Measurements from ENCODE around the gene MTERF2. TPM values are rescaled to one million over a fixed set of nuclear protein-coding genes. Genes with fewer than 3 reads are reported as not detected.
A peak's percentile ranks its signal among the peaks of the same experiment; 100 is the strongest.
"Not testable (repeated sequence)": the region's sequence is repeated elsewhere in the genome, so short reads cannot be mapped to it uniquely, and the experiment has no call there.

MTERF2 gene
- total RNA-seq, 1 experiment from 2014 or later, result 10.9 TPM

- TF ChIP-seq POLR2AphosphoS5 (IDR thresholded peaks at IDR 0.05; ENCODE audit: low read depth, low read length), result no peak
- TF ChIP-seq, protein P1, sequence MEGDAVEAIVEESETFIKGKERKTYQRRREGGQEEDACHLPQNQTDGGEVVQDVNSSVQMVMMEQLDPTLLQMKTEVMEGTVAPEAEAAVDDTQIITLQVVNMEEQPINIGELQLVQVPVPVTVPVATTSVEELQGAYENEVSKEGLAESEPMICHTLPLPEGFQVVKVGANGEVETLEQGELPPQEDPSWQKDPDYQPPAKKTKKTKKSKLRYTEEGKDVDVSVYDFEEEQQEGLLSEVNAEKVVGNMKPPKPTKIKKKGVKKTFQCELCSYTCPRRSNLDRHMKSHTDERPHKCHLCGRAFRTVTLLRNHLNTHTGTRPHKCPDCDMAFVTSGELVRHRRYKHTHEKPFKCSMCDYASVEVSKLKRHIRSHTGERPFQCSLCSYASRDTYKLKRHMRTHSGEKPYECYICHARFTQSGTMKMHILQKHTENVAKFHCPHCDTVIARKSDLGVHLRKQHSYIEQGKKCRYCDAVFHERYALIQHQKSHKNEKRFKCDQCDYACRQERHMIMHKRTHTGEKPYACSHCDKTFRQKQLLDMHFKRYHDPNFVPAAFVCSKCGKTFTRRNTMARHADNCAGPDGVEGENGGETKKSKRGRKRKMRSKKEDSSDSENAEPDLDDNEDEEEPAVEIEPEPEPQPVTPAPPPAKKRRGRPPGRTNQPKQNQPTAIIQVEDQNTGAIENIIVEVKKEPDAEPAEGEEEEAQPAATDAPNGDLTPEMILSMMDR (IDR thresholded peaks at IDR 0.05), result no peak
- TF ChIP-seq SIN3A (IDR thresholded peaks at IDR 0.05; ENCODE audit: borderline replicate concordance, insufficient read depth, low read depth, low read length), result no peak
- TF ChIP-seq TCF7L2 (IDR thresholded peaks at IDR 0.05; ENCODE audit: low read depth, low read length), result no peak
- TF ChIP-seq, protein P2, sequence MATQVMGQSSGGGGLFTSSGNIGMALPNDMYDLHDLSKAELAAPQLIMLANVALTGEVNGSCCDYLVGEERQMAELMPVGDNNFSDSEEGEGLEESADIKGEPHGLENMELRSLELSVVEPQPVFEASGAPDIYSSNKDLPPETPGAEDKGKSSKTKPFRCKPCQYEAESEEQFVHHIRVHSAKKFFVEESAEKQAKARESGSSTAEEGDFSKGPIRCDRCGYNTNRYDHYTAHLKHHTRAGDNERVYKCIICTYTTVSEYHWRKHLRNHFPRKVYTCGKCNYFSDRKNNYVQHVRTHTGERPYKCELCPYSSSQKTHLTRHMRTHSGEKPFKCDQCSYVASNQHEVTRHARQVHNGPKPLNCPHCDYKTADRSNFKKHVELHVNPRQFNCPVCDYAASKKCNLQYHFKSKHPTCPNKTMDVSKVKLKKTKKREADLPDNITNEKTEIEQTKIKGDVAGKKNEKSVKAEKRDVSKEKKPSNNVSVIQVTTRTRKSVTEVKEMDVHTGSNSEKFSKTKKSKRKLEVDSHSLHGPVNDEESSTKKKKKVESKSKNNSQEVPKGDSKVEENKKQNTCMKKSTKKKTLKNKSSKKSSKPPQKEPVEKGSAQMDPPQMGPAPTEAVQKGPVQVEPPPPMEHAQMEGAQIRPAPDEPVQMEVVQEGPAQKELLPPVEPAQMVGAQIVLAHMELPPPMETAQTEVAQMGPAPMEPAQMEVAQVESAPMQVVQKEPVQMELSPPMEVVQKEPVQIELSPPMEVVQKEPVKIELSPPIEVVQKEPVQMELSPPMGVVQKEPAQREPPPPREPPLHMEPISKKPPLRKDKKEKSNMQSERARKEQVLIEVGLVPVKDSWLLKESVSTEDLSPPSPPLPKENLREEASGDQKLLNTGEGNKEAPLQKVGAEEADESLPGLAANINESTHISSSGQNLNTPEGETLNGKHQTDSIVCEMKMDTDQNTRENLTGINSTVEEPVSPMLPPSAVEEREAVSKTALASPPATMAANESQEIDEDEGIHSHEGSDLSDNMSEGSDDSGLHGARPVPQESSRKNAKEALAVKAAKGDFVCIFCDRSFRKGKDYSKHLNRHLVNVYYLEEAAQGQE (IDR thresholded peaks at IDR 0.05; ENCODE audit: insufficient read depth in 1 of 2, low read depth in 2 of 2, low read length in 1 of 2), result no peak
- peaks cover 10% of the 10 kb centered on the region for H3K4me1 ChIP-seq (ENCODE audit: control insufficient read depth, insufficient read depth, low read length)
- no peaks in the 10 kb centered on the region for H3K9me3 ChIP-seq (ENCODE audit: control insufficient read depth, insufficient read depth, low read depth, low read length)
- no peaks in the 10 kb centered on the region; the same call in 1 of the 2 replicates for H3K36me3 ChIP-seq (ENCODE audit: control insufficient read depth, insufficient read depth, low read length)
- CTCF ChIA-PET, result no interaction called here
- BruUV-seq (replicated peaks), result no TSS peak
- no peak overlapping the region for H3K4me3 ChIP-seq (ENCODE audit: low read depth in 2 of 2, low read length in 2 of 2)
- H3K27me3 ChIP-seq (ENCODE audit: control insufficient read depth, insufficient read depth, low read length), result no peaks in the 10 kb centered on the region
- in situ Hi-C loops (cut with HindIII; ENCODE audit: low pct_unique_long_range_greater_than_20kb, low sequenced_read_pairs), result no loop called here
- ATAC-seq (peak; percentile 77; the same call in 1 of the 2 replicates), DNase-seq (ENCODE audit: low read depth, low spot score) (peak; percentile 5)
- H3K27ac ChIP-seq (ENCODE audit: low read length), result no peak overlapping the region
- POLR2A ChIA-PET, result interaction anchor here (1.0 kb wide), 1 partner anchor 29 kb away, joined by 4 read pairs; no protein-coding TSS in a partner anchor
- intact Hi-C loops (cut with micrococcal nuclease; ENCODE audit: unreplicated experiment), result no loop called here
Observed at GRCh38 chr12:107027636-107028053, 40.7 kb upstream of the MTERF2 start.

GRCh38 chr12:107026806-107027635 is 40.1 kb upstream of the MTERF2 start:
- Histone ChIP-seq H3K36me3 (ENCODE audit: control insufficient read depth, insufficient read depth, low read length) (no peaks in the 10 kb centered on the region; the same call in 1 of the 2 replicates), H3K27me3 (ENCODE audit: control insufficient read depth, insufficient read depth, low read length) (no peaks in the 10 kb centered on the region), H3K4me3 (ENCODE audit: low read depth in 2 of 2, low read length in 2 of 2) (no peak overlapping the region), H3K27ac (ENCODE audit: low read length) (no peak overlapping the region), H3K9me3 (ENCODE audit: control insufficient read depth, insufficient read depth, low read depth, low read length) (no peaks in the 10 kb centered on the region), H3K4me1 (ENCODE audit: control insufficient read depth, insufficient read depth, low read length) (peaks cover 10% of the 10 kb centered on the region)
- ATAC-seq, result no peak
- intact Hi-C loops (cut with micrococcal nuclease; ENCODE audit: unreplicated experiment) (no loop called here), in situ Hi-C loops (cut with HindIII; ENCODE audit: low pct_unique_long_range_greater_than_20kb, low sequenced_read_pairs) (no loop called here)
- no peak for DNase-seq (ENCODE audit: low read depth, low spot score)
- POLR2A ChIA-PET, result interaction anchor here (1.0 kb wide), 1 partner anchor 29 kb away, joined by 4 read pairs; no protein-coding TSS in a partner anchor
- BruUV-seq (replicated peaks), result no TSS peak
- CTCF ChIA-PET, result no interaction called here
- no peak for TF ChIP-seq SIN3A (IDR thresholded peaks at IDR 0.05; ENCODE audit: borderline replicate concordance, insufficient read depth, low read depth, low read length)

DNA sequence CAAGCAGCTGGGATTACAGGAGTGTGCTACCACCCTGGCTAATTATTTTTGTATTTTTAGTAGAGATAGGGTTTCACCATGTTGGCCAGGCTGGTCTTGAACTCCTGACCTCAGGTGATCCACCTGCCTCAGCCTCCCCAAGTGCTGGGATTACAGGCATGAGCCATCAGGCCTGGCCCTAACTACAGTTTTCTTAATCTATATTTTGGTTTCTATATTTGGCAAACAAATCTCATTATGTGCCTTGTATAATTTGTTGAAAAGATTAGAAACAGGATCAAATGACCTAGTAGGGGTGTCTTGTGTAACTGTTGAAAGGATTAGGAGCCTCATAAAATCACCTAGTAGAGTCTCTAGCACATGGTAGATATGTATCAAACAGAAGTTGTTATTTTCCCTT is 39.4 kb upstream of the MTERF2 start:
- H3K4me1 ChIP-seq (ENCODE audit: control insufficient read depth, insufficient read depth, low read length); intact Hi-C loops (cut with micrococcal nuclease; ENCODE audit: unreplicated experiment); DNase-seq (ENCODE audit: low read depth, low spot score); H3K27ac ChIP-seq (ENCODE audit: low read length); CTCF ChIA-PET; H3K36me3 ChIP-seq (ENCODE audit: control insufficient read depth, insufficient read depth, low read length); BruUV-seq (replicated peaks); ATAC-seq; H3K9me3 ChIP-seq (ENCODE audit: control insufficient read depth, insufficient read depth, low read depth, low read length); H3K27me3 ChIP-seq (ENCODE audit: control insufficient read depth, insufficient read depth, low read length); POLR2A ChIA-PET; H3K4me3 ChIP-seq (ENCODE audit: low read depth in 2 of 2, low read length in 2 of 2); in situ Hi-C loops (cut with HindIII; ENCODE audit: low pct_unique_long_range_greater_than_20kb, low sequenced_read_pairs): not testable (repeated sequence)
